ENCODE results near the gene SLC35F1.

The SLC35F1 gene

GRCh38 chr6:118277631-118278030 is 370.6 kb downstream of the SLC35F1 start:
- no peak for DNase-seq (ENCODE audit: low read depth in 2 of 2)

- DNase-seq (ENCODE audit: low read depth in 2 of 2) = no peak
Measured at GRCh38 chr6:118280210-118280609, 373.1 kb downstream of the SLC35F1 start.

DNA sequence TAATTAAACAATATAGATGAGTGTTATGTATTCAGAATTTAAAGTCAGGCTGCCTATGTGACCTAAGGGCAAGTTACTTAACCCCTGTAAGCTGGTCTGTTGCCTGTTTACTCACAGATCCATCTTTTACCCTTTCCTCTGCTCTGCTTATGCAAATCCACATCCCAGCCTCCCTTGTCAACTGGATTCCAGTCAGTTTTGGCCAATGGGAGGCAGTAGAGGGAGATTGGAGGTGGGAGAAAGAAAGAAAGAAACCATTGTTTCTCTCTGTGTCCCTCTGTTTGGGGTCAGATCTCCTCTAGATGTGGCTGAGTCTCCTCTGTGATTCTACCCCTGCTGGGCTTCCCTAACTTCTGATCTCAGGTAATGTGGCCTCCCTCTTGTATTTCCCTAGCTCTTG is 374.2 kb downstream of the SLC35F1 start:
- no peak for DNase-seq (ENCODE audit: low read depth in 2 of 2)

- peak; percentile 4 for DNase-seq (ENCODE audit: low read depth in 2 of 2)
Measured at GRCh38 chr6:118283766-118284165, 376.7 kb downstream of the SLC35F1 start.

- no peak for DNase-seq (ENCODE audit: low read depth in 2 of 2)
Measured at GRCh38 chr6:118284736-118285360, 377.8 kb downstream of the SLC35F1 start.

GRCh38 chr6:118285791-118286190 is 378.7 kb downstream of the SLC35F1 start:
- no peak for DNase-seq (ENCODE audit: low read depth in 2 of 2)

DNA sequence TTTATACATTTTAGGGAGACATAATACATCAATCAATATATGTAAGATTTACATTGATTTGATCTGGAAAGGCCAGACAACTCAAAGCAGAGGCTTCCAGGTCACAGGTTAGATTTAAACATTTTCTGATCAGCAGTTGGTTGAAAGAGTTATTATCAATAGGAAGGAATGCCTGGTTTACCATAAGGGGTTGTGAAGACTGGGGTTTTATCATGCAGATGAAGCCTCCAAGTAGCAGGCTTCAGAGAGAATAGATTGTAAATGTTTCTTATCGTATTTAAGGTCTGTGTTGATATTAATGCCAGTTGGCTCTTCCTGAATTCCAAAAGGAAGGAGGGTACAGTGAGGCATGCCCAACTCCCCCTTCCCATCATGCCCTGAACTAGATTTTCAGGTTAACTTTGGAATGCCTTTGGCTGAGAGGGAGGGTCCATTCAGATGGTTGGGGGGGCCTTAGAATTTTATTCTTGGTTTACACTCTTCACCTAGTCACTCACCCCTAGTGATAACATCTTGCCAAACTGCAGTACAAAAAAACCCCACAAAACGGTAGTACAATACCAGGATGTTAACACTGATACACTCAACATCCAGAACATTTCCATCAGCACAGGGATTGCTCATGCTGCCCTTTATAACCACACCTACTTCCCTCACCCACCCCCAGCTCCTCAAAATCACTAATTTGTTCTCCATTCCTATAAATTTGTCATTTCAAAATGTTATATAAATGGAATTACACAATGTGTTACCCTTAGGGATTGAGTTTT is 381.5 kb downstream of the SLC35F1 start:
- no peak for DNase-seq (ENCODE audit: low read depth in 2 of 2)

GRCh38 chr6:118292558-118292957 is 385.5 kb downstream of the SLC35F1 start:
- DNase-seq (ENCODE audit: low read depth in 2 of 2) = no peak

DNA sequence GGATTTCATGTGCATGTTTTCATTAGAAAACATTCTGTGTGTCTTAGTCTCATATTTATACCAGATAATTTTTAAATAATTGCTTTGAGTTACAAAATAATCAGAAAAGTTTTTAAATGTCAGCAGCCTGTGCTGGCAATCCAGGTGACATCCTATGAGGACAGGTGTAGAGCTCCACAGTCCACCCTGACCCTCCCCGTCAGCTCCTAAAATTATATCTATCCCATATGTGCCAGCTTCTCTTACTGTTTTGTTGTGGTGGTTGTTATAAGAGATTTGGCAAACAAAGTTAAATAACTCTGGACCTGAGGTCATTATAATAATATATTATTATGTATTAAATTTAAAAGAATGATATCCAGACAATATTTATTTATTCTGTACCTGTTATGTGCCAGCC is 387.8 kb downstream of the SLC35F1 start:
- no peak for DNase-seq (ENCODE audit: low read depth in 2 of 2)

- no peak for DNase-seq (ENCODE audit: low read depth in 2 of 2)
Measured at GRCh38 chr6:118295336-118295735, 388.3 kb downstream of the SLC35F1 start.

GRCh38 chr6:118296129-118296901 is 389.3 kb downstream of the SLC35F1 start:
- no peak for DNase-seq (ENCODE audit: low read depth in 2 of 2)

GRCh38 chr6:118297821-118298220 is 390.8 kb downstream of the SLC35F1 start:
- DNase-seq (ENCODE audit: low read depth in 2 of 2) = no peak

GRCh38 chr6:118298476-118299427 is 391.7 kb downstream of the SLC35F1 start:
- DNase-seq (ENCODE audit: low read depth in 2 of 2) = no peak

DNA sequence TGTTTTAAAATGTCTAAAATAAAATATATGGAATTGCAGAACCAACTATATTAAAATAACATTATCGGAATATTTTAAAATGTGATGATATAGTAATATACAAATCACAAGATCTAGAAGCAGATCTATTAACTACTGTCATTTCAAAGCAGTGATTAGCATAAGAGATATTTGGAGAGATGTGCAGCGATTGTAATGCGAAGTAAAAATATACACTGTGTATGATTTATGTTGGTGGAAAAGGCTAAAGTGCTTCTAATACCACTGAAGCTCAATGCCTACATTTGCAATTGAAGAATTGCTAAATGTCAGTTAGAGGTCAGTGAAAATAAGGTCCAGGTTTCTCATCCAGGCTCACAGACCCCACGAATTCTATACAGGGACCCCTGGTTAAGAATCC is 392.4 kb downstream of the SLC35F1 start:
- no peak for DNase-seq (ENCODE audit: low read depth in 2 of 2)

DNA sequence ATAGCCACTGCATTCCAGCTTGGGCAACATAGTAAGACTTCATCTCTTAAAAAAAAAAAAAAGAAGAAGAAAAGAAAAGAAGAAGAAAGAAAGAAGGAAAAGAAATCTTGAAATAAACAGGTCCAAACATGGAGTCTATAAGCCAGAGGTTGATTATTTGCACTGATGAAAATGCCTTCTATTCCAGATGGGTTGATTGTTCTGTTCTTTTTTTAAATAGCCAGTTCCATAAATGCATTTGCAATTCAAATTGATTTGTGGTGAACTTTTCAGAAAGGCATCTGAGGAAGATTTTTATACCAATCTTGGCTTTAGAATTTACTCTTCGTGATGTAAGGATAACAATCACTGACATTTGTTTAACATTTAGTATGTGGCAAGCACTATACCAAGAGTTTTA is 397.3 kb downstream of the SLC35F1 start:
- no peak for DNase-seq (ENCODE audit: low read depth in 2 of 2)

DNA sequence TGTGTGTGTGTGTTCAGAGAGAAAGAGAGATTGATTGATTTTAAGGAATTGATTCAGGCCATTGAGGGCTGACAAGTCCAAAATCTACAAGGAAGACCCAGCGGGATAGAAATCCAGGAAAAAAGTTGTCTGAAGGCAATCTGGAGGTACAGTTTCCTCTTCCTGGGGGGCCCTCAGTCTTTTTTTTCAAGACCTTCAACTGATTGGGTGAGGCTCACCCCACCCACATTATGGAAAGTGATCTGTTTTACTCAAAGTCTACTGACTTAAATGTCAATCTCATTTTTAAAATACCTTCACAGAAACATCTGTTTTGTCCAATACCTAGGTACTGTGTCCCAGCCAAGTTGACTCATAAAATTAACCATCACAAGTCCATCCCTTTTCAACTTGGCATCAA is 398.0 kb downstream of the SLC35F1 start:
- no peak for DNase-seq (ENCODE audit: low read depth in 2 of 2)

DNA sequence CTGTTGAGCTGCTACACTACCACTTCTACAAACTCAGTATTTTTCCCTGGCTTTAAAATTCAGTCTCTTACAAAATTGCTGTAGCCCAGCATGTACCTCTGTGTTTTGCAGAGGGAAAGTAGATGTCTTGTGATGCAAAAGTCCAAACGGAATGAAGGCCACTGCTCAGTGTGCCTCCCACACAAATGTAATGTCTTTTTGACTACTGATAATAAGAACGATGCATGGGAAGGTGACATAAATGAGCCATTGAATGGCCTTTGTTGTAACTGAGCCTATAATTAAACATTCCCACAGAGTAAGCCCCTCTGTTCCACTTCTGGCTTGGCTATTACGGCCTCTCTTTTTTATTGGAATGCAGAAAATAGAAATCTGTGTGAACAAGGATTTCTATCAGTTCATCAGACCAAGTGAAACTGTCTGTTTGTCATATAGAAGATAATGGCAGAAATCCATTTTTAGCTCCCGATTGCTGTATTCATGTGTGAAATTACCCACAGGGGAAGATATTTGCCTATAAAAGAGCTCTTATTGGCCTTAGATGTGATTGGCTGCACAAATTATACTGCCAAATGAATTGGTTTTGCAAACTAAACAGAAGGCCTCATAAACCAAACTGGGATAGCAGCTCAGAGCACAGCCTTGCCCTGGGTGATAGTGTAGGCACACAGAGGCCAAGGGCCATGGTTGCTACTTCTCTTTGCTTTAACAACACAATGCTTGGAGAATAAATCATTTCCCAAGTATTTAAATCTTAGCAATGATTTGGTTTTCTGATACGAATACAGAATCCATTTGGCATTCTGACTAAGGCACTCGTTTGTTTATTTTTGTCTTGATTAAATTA is 399.6 kb downstream of the SLC35F1 start:
- no peak for DNase-seq (ENCODE audit: low read depth in 2 of 2)

DNA sequence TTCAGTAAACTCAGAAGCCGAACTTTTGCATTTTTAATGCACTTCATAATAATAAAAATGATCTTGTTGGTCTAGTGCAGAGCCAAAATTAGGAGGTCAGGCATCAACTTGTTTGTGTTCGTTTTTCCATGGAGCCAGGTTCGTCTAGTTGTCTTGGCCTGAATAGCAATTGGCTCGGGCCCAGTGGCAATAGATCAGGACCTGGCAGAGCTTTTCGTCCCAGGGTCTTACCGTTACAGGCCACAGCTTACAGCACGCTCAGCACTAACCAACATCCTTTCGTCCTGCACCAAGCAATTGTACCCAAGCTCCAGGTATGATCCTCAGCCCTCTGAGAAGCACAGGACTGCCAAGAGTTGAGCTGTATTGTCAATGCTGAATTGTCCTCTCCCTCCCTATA is 400.5 kb downstream of the SLC35F1 start:
- DNase-seq (ENCODE audit: low read depth in 2 of 2) = no peak

DNA sequence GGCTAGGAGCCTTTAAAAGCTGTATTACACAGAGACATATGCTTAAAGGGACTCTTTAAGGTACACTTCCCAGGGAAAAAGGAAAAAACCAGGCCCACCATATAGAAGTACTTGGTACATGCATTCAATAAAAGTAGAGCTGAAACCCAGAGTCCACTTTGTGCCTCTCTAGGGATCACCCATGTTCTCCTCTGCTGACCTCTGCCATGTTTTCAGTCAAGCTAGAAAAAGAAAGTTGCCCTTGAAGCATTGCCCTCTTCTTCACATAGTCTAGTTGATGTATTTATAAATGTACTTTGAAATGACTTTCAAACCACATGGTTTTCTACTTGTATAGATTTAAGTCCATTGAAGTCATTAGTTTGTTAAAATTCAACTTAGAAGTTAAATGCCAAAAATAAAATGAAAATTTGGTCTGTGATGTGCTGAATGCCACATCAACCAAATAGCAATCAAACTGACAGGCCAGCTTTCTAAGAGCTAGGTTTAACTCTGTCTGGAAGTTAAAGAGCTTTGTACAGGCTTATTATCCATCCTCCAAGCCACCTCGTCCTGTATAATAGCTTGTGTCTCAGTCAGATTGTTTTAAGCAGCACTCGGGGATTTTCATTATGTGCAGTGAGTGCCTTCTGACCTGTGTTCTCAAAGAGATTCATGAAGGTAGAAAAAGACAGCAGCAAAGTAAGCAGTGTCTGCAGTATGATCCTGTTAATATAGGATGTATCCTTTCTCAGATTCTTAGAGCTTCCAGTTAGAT is 402.5 kb downstream of the SLC35F1 start:
- no peak for DNase-seq (ENCODE audit: low read depth in 2 of 2)

GRCh38 chr6:118313208-118313607 is 406.1 kb downstream of the SLC35F1 start:
- no peak for DNase-seq (ENCODE audit: low read depth in 2 of 2)
